ENCODE results near the gene OSCP1. TPM values are rescaled to one million over a fixed set of nuclear protein-coding genes. Genes with fewer than 3 reads are reported as not detected.

Gene OSCP1
- total RNA-seq, 2 experiments from 2014 or later = 2.4 to 2.7 TPM

GRCh38 chr1:36377791-36378492 is 72.3 kb downstream of the OSCP1 start:
- DNase-seq = no peak
- no peaks in the 10 kb centered on the region for H3K9me3 Mint-ChIP-seq
- no peak overlapping the region for H3K4me3 Mint-ChIP-seq
- peak overlapping the region; percentile 60 for H3K27ac Mint-ChIP-seq
- no peaks in the 10 kb centered on the region for H3K27me3 Mint-ChIP-seq
- peaks cover 70% of the 10 kb centered on the region for H3K4me1 Mint-ChIP-seq
- H3K36me3 Mint-ChIP-seq = peaks cover 4% of the 10 kb centered on the region

- no peak for DNase-seq
- Mint-ChIP-seq H3K4me3 (no peak overlapping the region), H3K4me1 (peaks cover 61% of the 10 kb centered on the region), H3K27me3 (no peaks in the 10 kb centered on the region), H3K36me3 (peaks cover 2% of the 10 kb centered on the region), H3K27ac (peak overlapping the region; percentile 48), H3K9me3 (no peaks in the 10 kb centered on the region)
Observed at GRCh38 chr1:36372617-36373016, 77.6 kb downstream of the OSCP1 start.

GRCh38 chr1:36369061-36369861 is 81.0 kb downstream of the OSCP1 start:
- Mint-ChIP-seq H3K27ac (peak overlapping the region; percentile 65), H3K36me3 (peaks cover 4% of the 10 kb centered on the region), H3K4me1 (peaks cover 67% of the 10 kb centered on the region), H3K4me3 (no peak overlapping the region), H3K27me3 (no peaks in the 10 kb centered on the region), H3K9me3 (no peaks in the 10 kb centered on the region)
- DNase-seq = peak; percentile 74

Other genes starting within 250 kb of the OSCP1 start
- gene THRAP3, start 226.0 kb downstream of the OSCP1 start, total RNA-seq = 100 to 1,000 TPM; 159 TPM
- 1 to 10 TPM; 9.3 to 9.4 TPM for gene SH3D21, start 144.1 kb downstream of the OSCP1 start, total RNA-seq
- 1 to 10 TPM; 5.3 to 6.3 TPM for gene EVA1B, start 126.8 kb downstream of the OSCP1 start, total RNA-seq
- 10 to 100 TPM; 43.1 to 51.5 TPM for gene STK40, start 64.5 kb downstream of the OSCP1 start, total RNA-seq
- 10 to 100 TPM; 64.1 to 66.8 TPM for gene LSM10, start 52.5 kb downstream of the OSCP1 start, total RNA-seq
- 100 to 1,000 TPM; 137 to 149 TPM for gene MRPS15, start 13.9 kb upstream of the OSCP1 start, total RNA-seq
- under 1 TPM; 0.04 to 0.06 TPM for gene CSF3R, start 32.5 kb upstream of the OSCP1 start, total RNA-seq

All from activated naive CD8-positive, alpha-beta T cell treated with anti-CD3 and anti-CD28 coated beads for 36 hours (primary cell).